Lung (tissue), 12 donors: ENCODE data around the gene ELL3. TPM values are rescaled to one million over a fixed set of nuclear protein-coding genes. Genes with fewer than 3 reads are reported as not detected.
"Not testable (repeated sequence)": the region's sequence is repeated elsewhere in the genome, so short reads cannot be mapped to it uniquely, and the experiment has no call there.

Source experiments
- ATAC-seq: fragments of 200-7000 bp; cut with Tn5 transposase; one replicate; pipeline ENCODE4 v1.9.1; 2020; ENCODE audit warnings: moderate number of reproducible peaks; ENCODE audit not compliant: insufficient read depth, low FRiP score
- DNase-seq, 3 donors: peaks; one replicate each; pipeline ENCODE4 v3.0.0-alpha.2; 2013 to 2017
- H3K27ac ChIP-seq, 2 donors: one replicate each; pipeline ENCODE4 v1.5.1; 2013; ENCODE audit warnings: mild to moderate bottlenecking in 2 of 2, moderate library complexity in 2 of 2, control low read depth in 1 of 2, inconsistent platforms in 1 of 2, low read depth in 1 of 2, low read length in 1 of 2
- H3K27me3 ChIP-seq, 3 donors: one replicate each; pipeline ENCODE4 v1.5.1; 2013; ENCODE audit warnings: low read length in 2 of 3; ENCODE audit not compliant: control insufficient read depth in 3 of 3, insufficient read depth in 3 of 3
- H3K36me3 ChIP-seq, 4 donors: one replicate each; pipeline ENCODE4 v1.5.1; 2013; ENCODE audit warnings: low read length in 4 of 4, mild to moderate bottlenecking in 1 of 4, moderate library complexity in 1 of 4; ENCODE audit not compliant: control insufficient read depth in 4 of 4, insufficient read depth in 4 of 4
- H3K4me1 ChIP-seq, 5 donors: one replicate each; pipeline ENCODE4 v1.5.1; 2013; ENCODE audit warnings: low read length in 5 of 5, mild to moderate bottlenecking in 2 of 5, moderate library complexity in 1 of 5; ENCODE audit not compliant: control insufficient read depth in 5 of 5, insufficient read depth in 5 of 5
- H3K4me3 ChIP-seq: one replicate; pipeline ENCODE4 v1.5.1; 2013; ENCODE audit warnings: mild to moderate bottlenecking, control low read depth, moderate library complexity
- H3K9ac ChIP-seq, 2 donors: one replicate each; pipeline ENCODE4 v1.5.1; 2013; ENCODE audit warnings: low read length in 2 of 2, control low read depth in 1 of 2; ENCODE audit not compliant: insufficient read depth in 1 of 2
- H3K9me3 ChIP-seq, 4 donors: one replicate each; pipeline ENCODE4 v1.5.1; 2013; ENCODE audit warnings: low read length in 3 of 4, mild to moderate bottlenecking in 1 of 4, moderate library complexity in 1 of 4; ENCODE audit not compliant: control insufficient read depth in 4 of 4, insufficient read depth in 3 of 4
- CTCF ChIP-seq: IDR thresholded peaks from 2 replicates; pipeline ENCODE4 v1.5.1; 2012; ENCODE audit warnings: mild to moderate bottlenecking; ENCODE audit errors: control extremely low read depth, extremely low read depth
- WGBS, 2 donors: extraction: QIAGEN DNeasy Blood & Tissue Kit; methylation state at CpG; one replicate each; pipeline ENCODE4 v1.1.7; 2013; 5-methylcytosine and 5-hydroxymethylcytosine counted together
- polyA plus RNA-seq, 2 donors: library from polyadenylated mRNA; stranded (reverse); fragments of 200-250 nt; gene quantifications; one replicate each; pipeline ENCODE4 v1.2.1, GENCODE V29; 2013
- total RNA-seq, 2 donors: library from RNA; depleted of rRNA in 1 of 2; stranded (reverse); fragments of >200 nt in 1 of 2; gene quantifications; one replicate each; pipeline ENCODE4 v1.2.1, GENCODE V29; 2014 to 2021
- donor health status: control.
- donor health status: control.
- donor health status: Bipolar disorder and iron deficiency.
- donor health status: healthy.
- donor health status: DM: yes; HTN: yes; CAD: no.

Gene ELL3
- total and polyA plus RNA-seq, 4 donors = 3.6 to 15.5 (median 4.5) TPM

- 94 to 95% methylated on average over 5 of the region's 5 CpGs for WGBS, 2 donors
Measured at GRCh38 chr15:43808435-43808950, 31.7 kb upstream of the ELL3 start.

GRCh38 chr15:43802676-43803075 is 25.9 kb upstream of the ELL3 start:
- H3K27me3 ChIP-seq, H3K27ac ChIP-seq, H3K9me3 ChIP-seq, H3K4me3 ChIP-seq, DNase-seq, ATAC-seq, H3K9ac ChIP-seq: not testable (repeated sequence)
- peaks cover 22 to 46% (median 36%) of the 10 kb centered on the region in 4 donors for H3K36me3 ChIP-seq
- peaks cover 0 to 14% (median 8%) of the 10 kb centered on the region in 5 donors for H3K4me1 ChIP-seq
- 98 to 99% methylated on average over 7 of the region's 7 CpGs for WGBS, 2 donors

More at GRCh38 chr15:43808435-43808950, 31.7 kb upstream of the ELL3 start:
- H3K4me3 ChIP-seq = no peak overlapping the region
- H3K27ac ChIP-seq = no peak overlapping the region
- ATAC-seq (no peak), DNase-seq (no peak)
- no peaks in the 10 kb centered on the region for H3K9me3 ChIP-seq
- H3K27me3 ChIP-seq = no peaks in the 10 kb centered on the region
- no peak for TF ChIP-seq CTCF
- peaks cover 44 to 60% (median 48%) of the 10 kb centered on the region in 4 donors for H3K36me3 ChIP-seq
- H3K9ac ChIP-seq = no peak overlapping the region
- H3K4me1 ChIP-seq = no peaks in the 10 kb centered on the region

- ATAC-seq (peak; percentile 93), DNase-seq (peak; percentile 94 to 96 (median 94))
- WGBS, 2 donors = 7 to 8% methylated on average over 44 of the region's 44 CpGs
- Histone ChIP-seq H3K9me3 (no peaks in the 10 kb centered on the region), H3K27ac (peak within 1 kb of the TSS; percentile 73 to 95), H3K9ac (peak within 1 kb of the TSS; percentile 65 to 95), H3K36me3 (peaks cover 8 to 47% (median 30%) of the 10 kb centered on the region in 4 donors), H3K4me3 (peak within 1 kb of the TSS; percentile 99), H3K4me1 (peaks cover 0 to 17% (median 10%) of the 10 kb centered on the region in 5 donors), H3K27me3 (no peaks in the 10 kb centered on the region)
- no peak for TF ChIP-seq CTCF
Measured at GRCh38 chr15:43800286-43801141, 23.7 kb upstream of the ELL3 start, which contains the start of gene HYPK. HYPK (plus strand) TSS chr15:43800599; CDS start chr15:43800623, 24 bp downstream.

GRCh38 chr15:43799945-43800285 is 23.1 kb upstream of the ELL3 start, which contains the start of gene SERINC4:
SERINC4 (minus strand) TSS chr15:43800220; CDS start chr15:43799986, 234 bp downstream.
- H3K4me1 ChIP-seq = peaks cover under 1 to 21% (median 11%) of the 10 kb centered on the region in 5 donors

More at GRCh38 chr15:43799945-43800285, 23.1 kb upstream of the ELL3 start, which contains the start of gene SERINC4:
- Histone ChIP-seq H3K4me3 (peak within 1 kb of the TSS; percentile 99), H3K27me3 (no peaks in the 10 kb centered on the region), H3K27ac (peak within 1 kb of the TSS; percentile 73 to 95), H3K9ac (peak within 1 kb of the TSS; percentile 65 to 95), H3K9me3 (no peaks in the 10 kb centered on the region), H3K36me3 (peaks cover 5 to 47% (median 31%) of the 10 kb centered on the region in 4 donors)
- 94 to 97% methylated on average over 8 of the region's 8 CpGs for WGBS, 2 donors
- DNase-seq = no peak
- ATAC-seq = no peak
- TF ChIP-seq CTCF = no peak
